HG03095 (cell line): ENCODE measurements around the gene GRB2.
"Not testable (repeated sequence)": the region's sequence is repeated elsewhere in the genome, so short reads cannot be mapped to it uniquely, and the experiment has no call there.

Experiments
- ATAC-seq: cut with Tn5 transposase; IDR thresholded peaks from one replicate; pipeline ENCODE4 v1.9.1; 2021; ENCODE audit warnings: moderate library complexity; ENCODE audit not compliant: unreplicated experiment

GRB2 gene

GRCh38 chr17:75288770-75289114 is 116.7 kb downstream of the GRB2 start:
- peak; percentile 4 for ATAC-seq

DNA sequence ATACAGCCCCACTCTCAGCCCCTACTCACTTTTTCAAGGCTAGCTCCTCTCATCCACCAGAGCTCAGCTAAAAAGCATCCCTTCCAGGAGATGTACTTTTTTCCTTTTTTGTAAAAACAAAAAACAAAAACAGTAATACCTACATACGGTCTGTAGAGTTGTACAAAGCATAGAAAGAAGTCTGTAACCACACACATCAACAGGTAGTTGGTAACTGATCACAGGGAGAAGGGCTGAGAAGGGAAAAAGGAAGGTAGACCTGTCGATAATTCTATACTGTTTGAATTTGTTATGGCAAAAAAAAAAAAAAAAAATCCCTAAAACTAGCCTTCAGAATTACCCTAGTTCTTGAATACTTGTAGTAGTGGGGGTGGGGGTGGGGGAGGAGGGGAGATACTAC is 117.1 kb downstream of the GRB2 start:
- ATAC-seq, result no peak

DNA sequence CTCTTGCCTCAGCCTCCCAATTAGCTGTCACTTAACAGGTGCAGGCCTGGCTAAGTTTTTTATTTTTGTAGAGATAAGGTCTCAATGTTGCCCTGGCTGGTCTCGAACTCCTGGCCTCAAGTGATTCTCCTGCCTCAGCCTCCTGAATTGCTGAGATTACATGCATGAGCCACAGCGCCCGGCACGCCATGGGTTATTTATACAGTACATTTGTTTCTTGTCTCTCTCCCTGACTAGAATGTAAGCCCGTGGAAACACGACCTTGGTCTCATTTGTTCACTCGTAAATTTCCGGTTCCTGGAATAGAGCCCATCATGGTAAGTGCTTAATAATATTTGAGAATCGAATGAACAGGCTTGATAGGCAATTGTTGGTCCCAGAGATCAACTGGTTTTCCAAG is 118.3 kb downstream of the GRB2 start:
- no peak for ATAC-seq

- no peak for ATAC-seq
These were observed 120.4 kb downstream of the GRB2 start for GRCh38 chr17:75285123-75285522.

DNA sequence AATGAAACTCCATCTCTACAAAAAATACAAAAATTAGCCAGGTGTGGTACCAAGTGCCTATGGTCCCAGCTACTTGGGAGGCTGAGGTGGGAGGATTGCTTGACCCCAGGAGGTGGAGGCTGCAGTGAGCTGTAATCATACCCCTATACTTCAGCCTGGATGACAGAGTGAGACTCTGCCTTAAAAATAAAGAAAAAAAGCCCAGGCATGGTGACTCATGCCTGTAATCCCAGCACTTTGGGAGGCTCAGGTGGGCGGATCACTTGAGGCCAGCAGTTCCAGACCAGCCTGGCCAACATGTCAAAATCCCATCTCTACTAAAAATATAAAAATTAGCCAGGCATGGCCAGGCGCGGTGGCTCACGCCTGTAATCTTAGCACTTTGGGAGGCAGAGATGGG is 125.3 kb downstream of the GRB2 start:
- not testable (repeated sequence) for ATAC-seq

DNA sequence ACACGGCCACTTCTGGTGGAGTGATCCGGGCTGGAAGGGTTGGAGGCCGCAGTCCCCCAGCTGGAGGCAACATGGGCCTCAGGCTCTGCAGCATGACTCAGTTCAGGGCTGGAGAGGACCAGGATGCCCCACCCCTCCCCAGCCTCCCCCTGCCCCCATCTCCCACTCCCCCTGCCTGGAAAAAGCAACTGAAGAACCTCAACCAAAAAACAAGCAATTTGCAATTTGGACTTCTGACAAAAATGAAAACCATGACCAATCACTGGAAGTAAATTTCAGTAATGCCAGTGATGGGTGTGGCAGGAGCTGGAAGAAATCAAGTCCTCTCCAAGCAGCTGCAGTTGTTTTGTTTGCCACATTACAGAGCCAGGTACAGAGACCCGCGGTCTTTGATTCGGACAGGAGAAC is 127.8 kb downstream of the GRB2 start:
- ATAC-seq, result no peak

DNA sequence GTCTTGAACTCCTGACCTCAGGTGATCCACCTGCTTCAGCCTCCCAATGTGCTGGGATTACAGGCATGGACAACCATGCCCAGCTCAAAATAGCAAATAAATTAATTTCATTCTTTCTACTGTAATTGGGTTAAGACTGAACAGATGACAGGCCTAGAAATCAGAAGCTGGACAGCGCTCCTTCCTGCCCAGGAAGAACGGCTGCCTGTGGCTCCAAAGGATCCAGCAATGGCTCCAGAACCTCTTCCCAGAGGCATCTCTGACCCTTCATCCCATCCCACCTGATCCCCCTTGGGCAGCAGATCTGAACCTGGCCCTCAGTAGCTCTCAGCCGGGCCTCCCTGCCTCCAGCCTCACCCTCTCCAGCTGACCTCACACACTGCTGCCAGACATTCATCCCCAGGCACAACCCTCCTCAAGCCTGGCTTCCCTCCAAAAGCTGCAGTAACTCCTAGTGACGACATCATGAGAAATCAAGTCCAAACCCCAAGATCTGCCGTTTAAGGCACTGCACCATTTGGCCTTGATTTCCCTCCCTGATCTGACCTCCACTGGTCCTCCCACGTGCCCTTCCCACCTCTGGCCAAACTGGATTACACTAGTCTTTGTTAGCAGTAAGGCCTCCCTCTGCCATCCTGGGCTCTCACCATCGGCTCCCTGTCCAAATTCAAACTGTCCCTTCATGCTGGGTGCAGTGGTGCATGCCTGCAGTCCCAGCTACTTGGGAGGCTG is 131.3 kb downstream of the GRB2 start:
- no peak for ATAC-seq

DNA sequence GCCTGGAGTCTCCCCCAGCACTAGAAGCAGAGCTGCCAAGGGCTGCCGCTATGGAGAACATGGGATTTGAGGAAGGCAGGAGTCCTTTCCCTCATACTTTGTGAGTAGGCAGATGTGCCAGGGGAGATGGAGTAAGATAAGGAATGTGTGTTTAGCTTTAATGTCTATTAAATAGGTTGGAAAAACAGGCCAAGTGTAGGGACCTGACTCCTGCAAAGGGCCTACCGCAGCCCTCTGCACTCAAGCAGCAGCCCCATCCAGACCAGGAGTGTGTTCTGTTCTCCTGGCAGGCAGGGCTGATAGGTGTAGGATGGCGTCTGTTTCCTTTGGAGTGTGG is 132.7 kb downstream of the GRB2 start:
- ATAC-seq, result no peak

DNA sequence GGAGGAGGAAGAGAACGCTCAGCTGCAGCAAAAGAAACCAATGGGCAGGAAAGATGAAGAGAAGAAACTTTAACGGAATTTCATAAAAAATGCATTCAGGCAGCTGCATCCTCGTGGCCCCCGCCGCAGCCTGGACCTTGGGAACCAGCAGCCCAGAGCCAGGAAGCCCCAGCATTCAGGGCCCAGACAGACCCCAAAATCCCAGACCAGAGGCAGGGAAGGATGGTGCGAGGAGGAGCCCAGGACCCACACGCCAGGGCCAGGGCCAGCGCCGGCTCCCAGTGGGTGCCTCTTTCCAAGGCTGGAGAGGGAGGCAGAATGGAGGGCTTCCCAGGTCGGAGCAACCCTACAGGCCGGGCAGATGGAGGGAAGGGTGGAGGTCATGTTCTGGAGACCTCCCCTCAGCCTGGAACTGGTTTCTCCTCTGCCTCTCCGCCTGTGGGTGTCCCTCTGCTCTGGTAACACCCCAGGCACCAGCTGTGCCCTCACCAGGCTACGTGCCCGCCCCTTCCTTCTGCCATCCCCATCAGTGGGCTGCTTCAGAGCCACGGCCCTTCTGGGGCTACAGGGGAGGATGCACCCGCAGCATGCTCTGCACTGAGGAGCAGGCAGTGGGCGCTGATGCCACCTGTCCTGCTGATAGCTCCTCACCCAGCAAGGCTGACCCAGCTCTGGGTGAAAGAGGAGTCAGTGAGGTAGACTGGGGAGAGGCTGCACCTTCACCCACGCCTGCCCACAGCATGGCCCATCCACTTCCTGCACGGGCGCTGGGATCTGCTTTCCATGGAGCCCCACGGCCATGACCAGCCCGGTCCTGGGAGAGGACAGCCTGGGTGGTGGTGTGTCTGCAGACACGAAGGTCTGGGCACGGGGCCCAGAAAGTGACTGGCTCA is 133.3 kb downstream of the GRB2 start:
- no peak for ATAC-seq

- peak; percentile 55 for ATAC-seq
These were observed 134.1 kb downstream of the GRB2 start for GRCh38 chr17:75271233-75271954.

DNA sequence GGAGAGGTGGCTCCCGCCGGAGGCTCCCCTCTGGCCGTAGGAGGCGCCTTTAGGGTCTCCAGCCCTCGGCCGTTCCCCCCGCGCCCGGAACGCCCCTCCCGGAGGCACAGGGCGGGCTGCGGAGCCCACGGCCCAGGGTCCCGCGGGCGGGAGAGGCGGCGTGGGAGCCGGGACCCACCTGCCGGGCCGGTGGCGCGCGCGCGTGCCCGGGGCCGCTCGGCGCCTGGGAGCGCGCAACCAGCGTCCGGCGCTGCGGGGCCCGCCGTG is 134.6 kb downstream of the GRB2 start, which contains the start of gene MIF4GD:
Gene MIF4GD (minus strand): TSS at position 266 of the 267 bp plus-strand sequence. CDS start 1,036 bp downstream, outside the sequence.
- ATAC-seq, result no peak

DNA sequence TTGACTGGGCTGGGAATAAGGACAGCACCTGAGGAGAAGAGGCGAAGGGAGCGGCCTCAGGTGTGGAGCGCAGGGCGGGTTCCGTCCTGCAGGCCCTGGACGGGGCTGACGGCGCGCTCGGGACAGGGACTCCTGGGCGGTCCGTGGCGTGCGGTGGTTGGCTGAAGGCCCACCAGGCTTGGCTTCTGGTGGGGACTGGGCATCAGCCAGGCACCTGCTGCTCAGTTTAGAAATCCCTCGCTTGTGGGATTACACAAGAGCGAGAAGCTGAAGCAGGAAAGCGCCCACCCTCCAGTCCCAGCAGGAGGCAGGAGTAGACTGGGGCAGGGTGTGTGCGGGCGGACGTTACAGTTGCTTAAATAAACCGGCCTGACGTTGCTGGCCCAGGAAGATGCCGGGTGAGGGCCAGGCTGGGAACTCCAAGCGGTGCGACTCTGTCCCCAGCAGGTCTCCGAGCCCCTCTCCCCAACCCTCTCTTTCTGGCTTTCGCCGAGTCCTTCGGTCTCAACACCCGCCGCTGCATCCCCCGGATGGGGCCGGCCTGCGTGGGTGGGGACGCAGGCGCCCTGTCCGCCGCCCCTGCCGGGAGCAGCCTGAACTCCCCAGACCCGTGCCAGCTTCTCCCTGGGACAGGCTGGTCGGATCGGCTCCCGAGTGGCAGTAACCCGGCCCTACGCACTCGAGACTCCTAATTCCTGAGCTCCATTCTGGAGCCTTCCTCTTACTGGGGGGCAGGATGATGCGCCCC is 135.1 kb downstream of the GRB2 start:
- peak; percentile 39 for ATAC-seq

- no peak for ATAC-seq
These were observed 135.6 kb downstream of the GRB2 start for GRCh38 chr17:75269844-75270217.
